ENCODE results near the gene NR6A1. TPM values are rescaled to one million over a fixed set of nuclear protein-coding genes. Genes with fewer than 3 reads are reported as not detected.

The NR6A1 gene
- polyA plus RNA-seq, 1 donor from 2014 or later = 4.3 TPM

DNA sequence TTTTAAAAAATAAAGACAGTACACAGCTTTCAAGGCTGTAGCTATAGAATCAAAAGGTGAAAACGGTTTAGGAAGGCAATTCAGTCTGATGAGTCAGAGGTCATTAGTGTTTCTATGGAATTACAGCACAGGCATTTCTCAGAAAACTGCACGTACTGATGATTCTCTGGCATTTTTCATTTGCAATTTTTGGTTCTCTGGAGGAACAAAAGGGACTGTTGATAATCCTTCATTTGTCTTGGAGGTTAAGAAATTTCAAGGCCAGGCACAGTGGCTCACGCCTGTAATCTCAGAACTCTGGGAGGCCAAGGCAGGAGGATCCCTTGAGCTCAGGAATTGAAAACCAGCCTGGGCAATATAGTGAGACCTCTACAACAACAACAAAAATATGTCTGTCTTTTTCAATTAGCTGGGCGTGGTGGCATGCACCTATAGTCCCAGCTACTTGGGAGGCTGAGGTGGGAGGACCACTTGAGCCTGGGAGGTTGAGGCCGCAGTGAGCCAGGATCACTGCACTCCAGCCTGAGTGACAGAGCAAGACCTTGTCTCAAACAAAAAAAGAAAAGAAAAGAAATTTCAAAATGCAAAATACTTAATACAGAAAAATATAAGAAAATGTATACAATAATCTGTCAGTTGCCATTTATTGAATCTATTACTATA is 27.3 kb downstream of the NR6A1 start:
- TF ChIP-seq SMC3 (conservative IDR thresholded peaks at IDR 0.05; ENCODE audit: poor library complexity) = no peak
- TF ChIP-seq EP300 (conservative IDR thresholded peaks at IDR 0.05; ENCODE audit: poor library complexity, severe bottlenecking) = no peak
- no peak for TF ChIP-seq MXI1 (conservative IDR thresholded peaks at IDR 0.05; ENCODE audit: poor library complexity, severe bottlenecking)
- no peak for TF ChIP-seq RAD21 (conservative IDR thresholded peaks at IDR 0.05)
- TF ChIP-seq, protein P1, sequence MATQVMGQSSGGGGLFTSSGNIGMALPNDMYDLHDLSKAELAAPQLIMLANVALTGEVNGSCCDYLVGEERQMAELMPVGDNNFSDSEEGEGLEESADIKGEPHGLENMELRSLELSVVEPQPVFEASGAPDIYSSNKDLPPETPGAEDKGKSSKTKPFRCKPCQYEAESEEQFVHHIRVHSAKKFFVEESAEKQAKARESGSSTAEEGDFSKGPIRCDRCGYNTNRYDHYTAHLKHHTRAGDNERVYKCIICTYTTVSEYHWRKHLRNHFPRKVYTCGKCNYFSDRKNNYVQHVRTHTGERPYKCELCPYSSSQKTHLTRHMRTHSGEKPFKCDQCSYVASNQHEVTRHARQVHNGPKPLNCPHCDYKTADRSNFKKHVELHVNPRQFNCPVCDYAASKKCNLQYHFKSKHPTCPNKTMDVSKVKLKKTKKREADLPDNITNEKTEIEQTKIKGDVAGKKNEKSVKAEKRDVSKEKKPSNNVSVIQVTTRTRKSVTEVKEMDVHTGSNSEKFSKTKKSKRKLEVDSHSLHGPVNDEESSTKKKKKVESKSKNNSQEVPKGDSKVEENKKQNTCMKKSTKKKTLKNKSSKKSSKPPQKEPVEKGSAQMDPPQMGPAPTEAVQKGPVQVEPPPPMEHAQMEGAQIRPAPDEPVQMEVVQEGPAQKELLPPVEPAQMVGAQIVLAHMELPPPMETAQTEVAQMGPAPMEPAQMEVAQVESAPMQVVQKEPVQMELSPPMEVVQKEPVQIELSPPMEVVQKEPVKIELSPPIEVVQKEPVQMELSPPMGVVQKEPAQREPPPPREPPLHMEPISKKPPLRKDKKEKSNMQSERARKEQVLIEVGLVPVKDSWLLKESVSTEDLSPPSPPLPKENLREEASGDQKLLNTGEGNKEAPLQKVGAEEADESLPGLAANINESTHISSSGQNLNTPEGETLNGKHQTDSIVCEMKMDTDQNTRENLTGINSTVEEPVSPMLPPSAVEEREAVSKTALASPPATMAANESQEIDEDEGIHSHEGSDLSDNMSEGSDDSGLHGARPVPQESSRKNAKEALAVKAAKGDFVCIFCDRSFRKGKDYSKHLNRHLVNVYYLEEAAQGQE (IDR thresholded peaks at IDR 0.05; ENCODE audit: borderline replicate concordance) = no peak
- TF ChIP-seq TAF1 (IDR thresholded peaks at IDR 0.05; ENCODE audit: low read depth) = no peak
- no peak for TF ChIP-seq POLR2AphosphoS5 (IDR thresholded peaks at IDR 0.05)
- no peak overlapping the region for H3K4me3 ChIP-seq (ENCODE audit: low read length)
- no peak overlapping the region for H3K4me2 ChIP-seq (ENCODE audit: low read length)
- no peaks in the 10 kb centered on the region for H3K79me2 ChIP-seq (replicated peaks; ENCODE audit: insufficient read depth, low read length)
- H3K36me3 ChIP-seq (ENCODE audit: insufficient read depth, low read length) = no peaks in the 10 kb centered on the region
- H4K20me1 ChIP-seq (ENCODE audit: insufficient read depth) = no peaks in the 10 kb centered on the region
- no peak overlapping the region for H3K9ac ChIP-seq (ENCODE audit: low read length)
- no peaks in the 10 kb centered on the region for H3K9me3 ChIP-seq (ENCODE audit: low read length)
- H2AFZ ChIP-seq (ENCODE audit: low read depth, low read length) = no peak overlapping the region
- H3K27ac ChIP-seq (ENCODE audit: low read length) = no peak overlapping the region
- peaks cover 3% of the 10 kb centered on the region for H3F3A ChIP-seq (ENCODE audit: insufficient read depth, low read length, poor library complexity, severe bottlenecking)
- H3K9me2 ChIP-seq (ENCODE audit: insufficient read depth, low read length) = no peaks in the 10 kb centered on the region
- no peaks in the 10 kb centered on the region for H3K27me3 ChIP-seq (ENCODE audit: insufficient read depth, low read depth, low read length)

DNA sequence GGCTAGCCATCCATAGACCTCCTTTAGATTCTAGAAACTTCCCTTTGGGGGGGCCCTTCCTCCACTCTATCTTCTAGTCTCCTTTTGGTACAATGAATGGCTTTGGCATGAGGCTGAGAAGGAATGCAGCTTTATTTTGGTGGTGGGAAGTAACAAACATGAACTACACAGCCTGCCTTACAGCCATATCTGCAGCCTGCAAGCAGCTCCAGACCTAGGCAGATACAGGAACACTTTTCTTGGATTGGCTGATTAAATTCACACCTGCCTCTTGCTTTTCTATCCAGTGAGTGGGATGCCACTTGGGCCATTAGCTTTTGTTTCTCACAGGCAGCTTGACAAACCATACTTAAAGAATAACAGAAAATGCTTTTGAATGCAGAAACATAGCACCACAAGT is 28.2 kb downstream of the NR6A1 start:
- H3K27ac ChIP-seq (ENCODE audit: low read length) = no peak overlapping the region

More for the DNA sequence above, 28.2 kb downstream of the NR6A1 start:
- no peaks in the 10 kb centered on the region for H3K9me3 ChIP-seq (ENCODE audit: low read length)
- peaks cover 3% of the 10 kb centered on the region for H3F3A ChIP-seq (ENCODE audit: insufficient read depth, low read length, poor library complexity, severe bottlenecking)
- H4K20me1 ChIP-seq (ENCODE audit: insufficient read depth) = no peaks in the 10 kb centered on the region
- H3K79me2 ChIP-seq (replicated peaks; ENCODE audit: insufficient read depth, low read length) = no peaks in the 10 kb centered on the region
- no peak for TF ChIP-seq TAF1 (IDR thresholded peaks at IDR 0.05; ENCODE audit: low read depth)
- TF ChIP-seq RAD21 (conservative IDR thresholded peaks at IDR 0.05) = no peak
- no peak for TF ChIP-seq EZH2 (IDR thresholded peaks at IDR 0.05; ENCODE audit: borderline replicate concordance, insufficient read depth, low read length, poor library complexity, severe bottlenecking)
- no peak for TF ChIP-seq EP300 (conservative IDR thresholded peaks at IDR 0.05; ENCODE audit: poor library complexity, severe bottlenecking)
- TF ChIP-seq MXI1 (conservative IDR thresholded peaks at IDR 0.05; ENCODE audit: poor library complexity, severe bottlenecking) = no peak
- TF ChIP-seq, protein P1 (IDR thresholded peaks at IDR 0.05; ENCODE audit: borderline replicate concordance) = no peak
- TF ChIP-seq SMC3 (conservative IDR thresholded peaks at IDR 0.05; ENCODE audit: poor library complexity) = no peak
- TF ChIP-seq POLR2AphosphoS5 (IDR thresholded peaks at IDR 0.05) = no peak
- TF ChIP-seq, protein P2, sequence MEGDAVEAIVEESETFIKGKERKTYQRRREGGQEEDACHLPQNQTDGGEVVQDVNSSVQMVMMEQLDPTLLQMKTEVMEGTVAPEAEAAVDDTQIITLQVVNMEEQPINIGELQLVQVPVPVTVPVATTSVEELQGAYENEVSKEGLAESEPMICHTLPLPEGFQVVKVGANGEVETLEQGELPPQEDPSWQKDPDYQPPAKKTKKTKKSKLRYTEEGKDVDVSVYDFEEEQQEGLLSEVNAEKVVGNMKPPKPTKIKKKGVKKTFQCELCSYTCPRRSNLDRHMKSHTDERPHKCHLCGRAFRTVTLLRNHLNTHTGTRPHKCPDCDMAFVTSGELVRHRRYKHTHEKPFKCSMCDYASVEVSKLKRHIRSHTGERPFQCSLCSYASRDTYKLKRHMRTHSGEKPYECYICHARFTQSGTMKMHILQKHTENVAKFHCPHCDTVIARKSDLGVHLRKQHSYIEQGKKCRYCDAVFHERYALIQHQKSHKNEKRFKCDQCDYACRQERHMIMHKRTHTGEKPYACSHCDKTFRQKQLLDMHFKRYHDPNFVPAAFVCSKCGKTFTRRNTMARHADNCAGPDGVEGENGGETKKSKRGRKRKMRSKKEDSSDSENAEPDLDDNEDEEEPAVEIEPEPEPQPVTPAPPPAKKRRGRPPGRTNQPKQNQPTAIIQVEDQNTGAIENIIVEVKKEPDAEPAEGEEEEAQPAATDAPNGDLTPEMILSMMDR (IDR thresholded peaks at IDR 0.05; ENCODE audit: poor library complexity, severe bottlenecking) = no peak
- H3K9ac ChIP-seq (ENCODE audit: low read length) = no peak overlapping the region
- H3K4me3 ChIP-seq (ENCODE audit: low read length) = no peak overlapping the region
- no peaks in the 10 kb centered on the region for H3K9me2 ChIP-seq (ENCODE audit: insufficient read depth, low read length)
- H3K36me3 ChIP-seq (ENCODE audit: insufficient read depth, low read length) = no peaks in the 10 kb centered on the region
- no peaks in the 10 kb centered on the region for H3K27me3 ChIP-seq (ENCODE audit: insufficient read depth, low read depth, low read length)
- H2AFZ ChIP-seq (ENCODE audit: low read depth, low read length) = no peak overlapping the region
- H3K4me2 ChIP-seq (ENCODE audit: low read length) = no peak overlapping the region
